ENCODE data around the gene DHCR7.

Gene DHCR7, protein sequence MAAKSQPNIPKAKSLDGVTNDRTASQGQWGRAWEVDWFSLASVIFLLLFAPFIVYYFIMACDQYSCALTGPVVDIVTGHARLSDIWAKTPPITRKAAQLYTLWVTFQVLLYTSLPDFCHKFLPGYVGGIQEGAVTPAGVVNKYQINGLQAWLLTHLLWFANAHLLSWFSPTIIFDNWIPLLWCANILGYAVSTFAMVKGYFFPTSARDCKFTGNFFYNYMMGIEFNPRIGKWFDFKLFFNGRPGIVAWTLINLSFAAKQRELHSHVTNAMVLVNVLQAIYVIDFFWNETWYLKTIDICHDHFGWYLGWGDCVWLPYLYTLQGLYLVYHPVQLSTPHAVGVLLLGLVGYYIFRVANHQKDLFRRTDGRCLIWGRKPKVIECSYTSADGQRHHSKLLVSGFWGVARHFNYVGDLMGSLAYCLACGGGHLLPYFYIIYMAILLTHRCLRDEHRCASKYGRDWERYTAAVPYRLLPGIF

DNA sequence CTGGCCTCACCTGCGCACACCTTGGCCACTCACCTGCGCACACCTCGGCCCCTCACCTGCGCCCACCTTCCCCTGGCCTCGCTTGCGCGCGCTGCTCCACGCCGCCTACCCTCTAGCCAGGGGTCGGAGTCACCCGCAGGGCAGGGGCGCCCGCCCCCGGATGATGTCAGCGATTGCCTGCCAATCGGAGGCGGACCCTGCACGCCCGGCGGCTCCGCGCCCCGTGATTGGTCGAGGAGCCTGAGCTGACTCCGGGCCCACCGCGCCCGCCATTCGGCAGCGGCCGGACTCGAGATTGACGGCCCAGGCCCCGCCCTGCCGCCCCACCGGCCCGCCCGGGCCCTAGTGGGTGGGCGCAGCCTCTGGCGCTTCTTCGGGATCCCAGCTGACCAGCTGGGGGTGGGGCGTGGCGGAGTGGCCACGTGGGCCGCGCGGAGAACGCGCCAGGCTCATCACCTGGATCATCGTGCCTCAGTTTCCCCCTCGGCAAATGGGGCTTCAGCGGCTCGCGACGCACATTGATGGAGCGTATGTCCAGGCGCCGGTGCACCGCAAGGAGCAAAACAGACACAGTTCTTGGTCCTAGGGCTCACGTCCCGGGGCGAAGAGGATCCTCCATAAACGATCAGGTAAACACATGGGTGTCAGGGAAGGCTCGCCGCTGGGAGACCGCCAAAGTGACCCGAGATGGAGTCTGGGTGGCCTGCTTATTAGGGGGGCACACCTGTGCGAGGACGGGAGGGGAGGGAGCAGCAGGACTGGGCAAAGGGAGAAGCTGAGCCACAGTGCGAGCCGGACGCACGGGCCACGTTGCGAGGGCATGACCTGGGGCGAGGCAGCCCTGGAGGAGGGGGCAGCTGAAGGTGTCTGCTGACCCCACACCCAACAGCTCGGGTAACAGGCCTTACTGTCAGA lies at the start of gene DHCR7:
Gene DHCR7 (minus strand): TSS at position 137 of the 915 bp plus-strand sequence. CDS start 3,441 bp downstream, outside the sequence.
- peak; percentile 95 for DNase-seq
- in situ Hi-C loops (cut with MboI; ENCODE audit: low pct_unique_long_range_greater_than_20kb, low sequenced_read_pairs), result no loop called here

DNA sequence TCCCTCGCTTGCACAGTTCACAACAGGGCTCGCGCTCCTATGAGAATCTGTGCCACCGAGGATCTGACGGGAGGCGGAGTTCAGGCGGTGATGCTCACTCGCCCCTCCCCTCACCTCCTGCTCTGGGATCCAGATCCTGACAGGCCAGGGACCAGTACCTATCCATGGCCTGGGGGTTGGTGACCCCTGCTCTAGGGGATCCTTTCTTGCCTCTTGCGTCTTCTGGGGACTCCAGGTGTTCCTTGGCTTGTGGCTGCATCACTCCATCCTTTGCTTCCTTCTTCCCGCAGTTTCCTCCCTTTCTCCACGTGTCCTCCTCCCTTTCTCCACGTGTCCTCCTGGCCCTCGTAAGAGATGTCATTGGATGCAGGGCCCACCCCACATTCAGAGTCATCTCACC lies 48.2 kb upstream of the DHCR7 start:
- no peak for DNase-seq
- in situ Hi-C loops (cut with MboI; ENCODE audit: low pct_unique_long_range_greater_than_20kb, low sequenced_read_pairs), result no loop called here

DNA sequence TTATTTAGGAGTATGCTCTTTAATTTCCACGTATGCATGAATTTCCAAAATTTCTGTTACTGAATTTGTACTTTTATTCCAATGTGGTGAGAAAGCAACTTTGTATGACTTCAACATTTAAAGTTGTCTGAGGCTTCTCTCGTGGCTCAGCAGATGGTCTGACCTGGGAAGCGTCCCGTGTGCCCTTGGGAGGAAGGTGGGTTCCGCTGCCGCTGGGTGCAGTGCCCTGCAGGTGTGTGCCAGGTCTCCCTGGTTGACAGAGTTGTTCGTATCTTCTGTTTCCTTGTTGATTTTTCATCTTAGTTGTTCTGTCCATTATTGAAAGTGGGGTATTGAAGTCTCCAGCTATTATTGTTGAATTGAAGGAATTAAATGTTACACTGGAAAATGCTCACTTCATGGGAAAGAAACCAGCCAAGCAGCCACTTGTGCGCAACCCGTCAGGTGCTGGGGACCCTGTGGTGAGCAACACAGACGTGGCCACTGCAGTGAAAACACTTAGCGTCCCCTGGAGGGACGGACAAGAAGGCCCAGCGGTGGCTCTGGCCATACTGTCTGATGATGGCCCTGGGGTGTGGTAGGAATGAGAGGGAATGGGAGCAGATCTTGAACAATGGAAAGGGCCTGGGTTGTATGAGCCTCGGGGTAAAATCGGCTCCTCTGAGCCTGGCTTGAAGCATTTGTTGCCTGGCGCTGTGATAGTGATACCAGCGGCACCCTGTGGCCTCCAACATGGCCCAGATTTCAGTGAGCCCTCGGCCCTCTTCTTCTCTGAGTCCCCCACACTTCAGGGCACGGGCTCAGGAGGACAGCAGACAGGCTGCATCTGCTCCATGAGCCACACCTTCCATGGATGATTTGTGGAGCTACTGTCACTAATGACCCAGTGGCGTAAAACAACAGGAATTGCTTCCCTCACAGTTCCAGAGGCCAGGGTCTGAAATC lies 47.4 kb upstream of the DHCR7 start:
- DNase-seq, result no peak
- in situ Hi-C loops (cut with MboI; ENCODE audit: low pct_unique_long_range_greater_than_20kb, low sequenced_read_pairs), result no loop called here

DNA sequence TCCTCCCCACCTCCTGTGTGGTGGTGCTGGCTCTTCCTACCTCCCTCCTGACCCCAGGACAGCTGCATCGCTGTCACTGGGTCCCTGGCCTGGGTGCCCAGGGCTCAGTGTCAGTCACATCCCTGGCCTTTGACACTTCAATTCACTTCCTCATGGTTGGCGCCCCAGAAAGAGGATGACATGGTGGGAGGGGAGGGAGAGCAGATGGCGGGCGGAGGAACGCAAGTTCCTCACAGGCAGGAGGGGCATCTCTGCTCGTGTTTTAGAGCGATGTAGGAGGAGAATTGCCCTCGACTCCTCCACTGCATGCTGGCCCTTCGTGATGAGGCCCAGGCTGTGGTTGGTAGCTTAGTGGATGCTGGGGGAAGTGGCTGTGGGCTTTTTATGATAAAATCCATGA lies 43.7 kb upstream of the DHCR7 start:
- in situ Hi-C loops (cut with MboI; ENCODE audit: low pct_unique_long_range_greater_than_20kb, low sequenced_read_pairs), result no loop called here
- DNase-seq, result no peak

DNA sequence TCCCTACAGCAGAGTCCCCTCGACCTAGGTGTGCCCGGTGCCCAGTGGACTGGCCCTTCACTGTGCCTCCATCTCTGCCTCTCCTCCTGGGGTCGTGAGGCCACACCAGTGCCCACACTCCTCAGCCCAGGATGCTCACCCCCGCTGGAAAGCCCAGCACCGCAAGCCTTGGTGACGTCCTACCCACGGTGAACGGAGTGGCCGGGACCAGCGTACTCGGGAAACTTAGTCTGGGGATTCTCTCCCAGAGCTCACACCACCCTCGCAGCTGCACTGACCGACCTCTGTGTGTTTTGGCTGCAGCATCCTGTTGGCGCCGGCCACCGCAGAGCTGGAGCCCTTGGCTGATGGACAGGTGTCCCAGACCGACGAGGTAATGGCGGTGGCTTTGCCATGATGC lies 43.3 kb upstream of the DHCR7 start:
- in situ Hi-C loops (cut with MboI; ENCODE audit: low pct_unique_long_range_greater_than_20kb, low sequenced_read_pairs), result no loop called here
- DNase-seq, result no peak

DNA sequence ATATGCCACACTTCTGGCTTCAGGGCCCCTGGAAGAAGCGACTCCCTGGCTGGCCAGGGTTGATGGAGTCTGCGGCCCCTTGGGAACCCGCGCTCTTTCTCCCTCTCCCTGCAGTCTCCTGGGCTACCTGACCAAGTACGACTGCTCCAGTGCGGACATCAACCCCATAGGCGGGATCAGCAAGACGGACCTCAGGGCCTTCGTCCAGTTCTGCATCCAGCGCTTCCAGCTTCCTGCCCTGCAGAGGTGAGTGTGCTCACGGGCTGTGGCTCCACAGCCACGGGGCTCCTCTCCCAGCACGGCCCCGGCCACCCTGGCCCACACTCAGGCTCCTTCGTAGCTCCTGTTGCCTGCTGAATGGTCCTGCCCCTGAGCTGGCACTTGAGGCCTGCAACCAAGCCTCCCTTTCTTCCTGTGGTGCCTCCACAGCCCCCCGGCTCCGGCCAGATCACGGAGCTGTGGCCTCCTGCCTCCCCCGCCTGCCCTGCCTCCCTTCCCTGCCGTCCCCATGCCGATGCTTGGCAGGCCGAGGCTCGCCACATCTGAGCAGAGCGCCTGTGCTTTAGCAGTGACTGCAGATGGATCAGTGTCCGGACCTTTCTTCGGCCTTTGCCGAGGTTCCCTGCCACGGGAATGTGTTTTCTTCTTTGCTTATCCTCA lies 42.7 kb upstream of the DHCR7 start:
- in situ Hi-C loops (cut with MboI; ENCODE audit: low pct_unique_long_range_greater_than_20kb, low sequenced_read_pairs), result no loop called here
- no peak for DNase-seq

DNA sequence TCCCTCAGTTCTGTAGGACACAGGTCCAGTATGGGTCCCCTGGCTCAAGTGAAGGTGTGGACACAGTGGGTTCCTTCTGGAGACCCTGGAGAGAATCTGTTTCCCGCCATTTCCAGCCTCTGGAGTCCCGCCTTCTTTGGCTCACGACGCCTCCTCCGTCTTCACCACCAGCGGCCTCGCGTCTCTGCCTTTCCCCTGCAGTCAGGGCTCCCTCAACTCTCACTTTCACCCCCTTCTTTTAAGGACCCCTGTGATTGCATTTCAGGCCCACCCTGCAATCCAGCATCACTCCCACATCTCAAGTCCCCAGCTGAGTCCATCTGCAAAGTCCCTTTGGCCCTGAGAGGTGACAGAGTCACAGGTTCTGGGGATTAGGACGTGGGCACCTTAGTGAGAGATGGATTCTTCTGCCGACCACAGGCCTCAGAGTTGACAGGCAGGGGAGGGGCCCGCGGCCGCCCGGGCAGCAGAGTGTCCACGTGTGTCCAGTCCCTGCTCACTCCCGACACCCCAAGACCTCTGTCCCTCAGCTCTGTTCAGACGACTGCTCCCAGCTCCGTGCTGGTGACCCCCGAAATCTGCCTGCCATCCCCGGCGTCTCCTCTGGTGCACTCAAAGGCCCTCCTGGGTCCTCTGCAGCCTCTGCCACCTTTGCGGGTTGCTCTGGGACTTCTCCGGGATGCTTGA lies 42.0 kb upstream of the DHCR7 start:
- in situ Hi-C loops (cut with MboI; ENCODE audit: low pct_unique_long_range_greater_than_20kb, low sequenced_read_pairs), result no loop called here
- DNase-seq, result no peak

DNA sequence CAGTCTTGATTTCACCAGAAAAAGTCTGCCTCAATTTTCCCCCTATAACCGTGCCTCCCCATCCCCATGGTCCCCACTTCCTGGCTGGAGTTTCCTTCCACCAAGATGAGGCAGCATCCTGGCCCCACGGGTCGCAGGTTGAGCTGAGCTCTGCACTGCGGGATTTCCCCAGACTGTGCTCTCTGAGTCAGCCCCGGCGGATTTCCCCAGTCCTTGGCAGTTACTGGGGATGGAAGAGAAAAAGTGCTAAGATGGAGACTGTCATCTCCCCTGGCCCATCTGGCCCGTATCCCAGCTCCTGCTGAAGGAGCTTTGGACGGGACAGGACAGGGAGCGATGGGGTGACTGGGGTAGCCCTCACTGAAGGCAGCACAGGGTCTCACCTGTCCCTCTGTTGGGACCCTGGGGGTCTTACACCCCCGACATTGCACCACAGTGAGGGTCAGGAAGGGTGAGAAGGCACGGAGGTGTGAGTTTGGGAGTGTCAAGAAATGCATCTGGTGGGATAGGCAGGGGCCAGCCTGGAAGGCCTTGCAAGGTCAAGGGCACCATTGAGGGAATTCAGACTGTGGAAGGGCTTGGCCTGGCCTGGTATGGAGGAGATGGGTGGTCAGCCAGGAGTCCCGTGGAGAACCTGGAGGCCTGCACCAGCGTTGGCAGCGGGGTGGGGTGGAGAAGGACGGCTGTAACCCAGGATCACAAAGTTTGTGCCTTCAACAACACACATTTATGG lies 41.3 kb upstream of the DHCR7 start:
- in situ Hi-C loops (cut with MboI; ENCODE audit: low pct_unique_long_range_greater_than_20kb, low sequenced_read_pairs), result no loop called here
- no peak for DNase-seq

DNA sequence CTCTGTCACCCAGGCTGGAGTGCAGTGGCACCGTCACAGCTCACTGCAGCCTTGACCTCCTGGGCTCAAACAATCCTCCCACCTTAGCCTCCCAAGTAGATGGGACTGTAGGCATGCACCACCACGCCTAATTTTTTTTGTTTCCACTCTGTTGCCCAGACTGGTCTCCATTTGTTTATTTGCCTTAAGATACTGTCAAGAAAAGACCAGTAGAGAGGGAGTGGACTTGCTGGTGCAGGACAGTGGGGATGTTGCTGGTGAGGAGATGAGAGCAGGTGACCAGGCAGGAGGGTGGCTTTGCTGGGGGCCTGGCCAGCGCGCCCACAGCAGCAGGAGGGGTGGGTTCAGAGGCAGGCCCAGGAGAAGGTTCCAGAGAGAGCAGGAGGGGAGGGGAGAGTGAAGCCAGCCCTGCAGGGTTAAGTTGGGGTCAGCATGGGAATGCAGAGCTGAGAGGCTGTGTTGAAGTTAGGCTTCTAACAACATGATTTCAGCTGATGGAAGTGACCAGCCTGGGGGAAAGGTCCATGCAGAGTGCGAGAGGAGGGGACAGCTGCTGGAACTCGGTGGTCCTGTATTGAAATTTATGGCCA lies 40.6 kb upstream of the DHCR7 start:
- no peak for DNase-seq
- in situ Hi-C loops (cut with MboI; ENCODE audit: low pct_unique_long_range_greater_than_20kb, low sequenced_read_pairs), result no loop called here

DNA sequence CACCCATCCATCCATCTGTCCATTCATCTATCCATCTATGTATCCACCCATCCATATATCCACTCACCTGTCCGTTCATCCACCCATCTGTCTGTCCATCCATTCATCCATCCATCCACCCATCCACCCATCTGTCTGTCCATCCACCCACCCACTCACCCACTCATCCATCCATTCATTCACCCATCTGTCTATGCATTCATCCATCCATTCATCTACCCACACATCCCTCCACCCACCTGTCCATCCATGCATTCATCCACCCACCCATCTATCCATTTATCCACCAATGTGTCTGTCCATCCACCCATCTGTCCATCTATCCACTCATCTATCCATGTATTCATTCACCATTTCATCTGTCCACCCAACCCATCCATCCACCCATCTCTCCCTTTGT lies 38.1 kb upstream of the DHCR7 start:
- no peak for DNase-seq
- in situ Hi-C loops (cut with MboI; ENCODE audit: low pct_unique_long_range_greater_than_20kb, low sequenced_read_pairs), result no loop called here

DNA sequence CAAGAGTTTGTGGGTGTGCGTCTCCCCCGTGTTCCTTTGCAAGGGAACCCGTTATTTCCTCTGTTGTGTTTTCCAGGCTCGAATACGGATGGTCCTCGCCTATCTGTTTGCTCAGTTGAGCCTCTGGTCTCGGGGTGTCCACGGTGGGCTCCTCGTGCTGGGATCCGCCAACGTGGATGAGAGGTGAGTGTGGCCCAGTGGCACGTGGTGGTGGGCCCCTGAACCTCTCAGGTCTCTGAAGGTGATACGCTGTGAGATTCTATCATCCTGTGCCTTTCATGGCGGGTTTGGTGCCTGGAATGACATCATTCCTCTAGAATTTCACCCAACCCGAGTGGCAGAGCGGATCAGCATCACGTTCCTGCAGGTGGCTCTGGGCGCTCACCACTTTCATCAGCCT lies 37.3 kb upstream of the DHCR7 start:
- DNase-seq, result no peak
- in situ Hi-C loops (cut with MboI; ENCODE audit: low pct_unique_long_range_greater_than_20kb, low sequenced_read_pairs), result no loop called here

DNA sequence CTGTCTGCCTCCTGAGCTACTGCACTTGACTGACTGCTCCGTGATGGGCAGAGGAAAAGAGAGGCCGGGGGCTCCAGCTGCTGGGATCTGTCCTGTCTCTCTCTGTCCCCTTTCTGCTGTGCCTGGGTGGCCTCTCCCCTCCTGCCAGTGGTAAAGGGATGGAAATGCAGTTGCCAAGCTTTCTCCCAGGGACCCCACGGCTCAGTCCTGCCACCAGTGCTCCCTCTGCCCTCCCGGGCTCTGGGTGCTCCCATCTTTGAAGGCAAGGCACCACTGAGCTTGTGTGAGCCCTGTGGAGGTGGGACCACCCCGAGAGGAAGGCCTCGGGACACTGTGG lies 36.8 kb upstream of the DHCR7 start:
- in situ Hi-C loops (cut with MboI; ENCODE audit: low pct_unique_long_range_greater_than_20kb, low sequenced_read_pairs), result no loop called here
- DNase-seq, result no peak

DNA sequence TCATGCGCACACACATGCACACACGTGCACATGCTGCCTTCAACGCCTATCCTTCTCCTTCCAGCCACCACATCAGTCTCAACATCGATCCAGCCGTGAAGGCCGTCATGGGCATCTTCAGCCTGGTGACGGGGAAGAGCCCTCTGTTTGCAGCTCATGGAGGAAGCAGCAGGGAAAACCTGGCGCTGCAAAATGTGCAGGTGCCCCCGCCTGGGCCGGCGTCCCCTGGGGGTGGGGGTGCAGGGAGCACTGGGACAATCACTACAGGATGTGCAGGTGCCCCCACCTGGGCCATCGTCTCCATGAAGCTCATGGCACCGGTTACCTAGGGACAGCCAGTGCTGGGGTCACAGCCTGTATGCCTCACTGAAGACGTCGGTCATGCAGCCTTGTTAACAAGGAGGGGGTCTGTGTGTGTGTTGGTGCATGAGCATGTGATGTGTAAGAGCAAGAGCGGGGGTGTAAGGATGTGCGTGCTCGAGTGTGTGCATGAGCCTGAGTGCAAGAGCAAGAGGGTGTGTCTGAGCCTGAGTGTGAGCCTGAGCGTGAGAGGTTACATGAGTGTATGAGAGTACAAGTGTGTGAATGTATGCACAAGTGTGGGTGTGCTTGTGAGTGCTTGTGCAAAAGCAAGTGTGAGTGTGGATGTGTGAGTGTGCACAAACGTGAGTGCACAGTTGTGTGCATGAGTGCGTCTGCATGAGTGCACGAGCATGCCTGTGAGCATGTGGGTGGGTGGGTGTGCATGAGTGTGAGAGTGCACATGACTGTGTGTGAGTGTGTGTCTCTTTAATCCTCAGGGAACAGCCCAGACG lies 36.3 kb upstream of the DHCR7 start:
- in situ Hi-C loops (cut with MboI; ENCODE audit: low pct_unique_long_range_greater_than_20kb, low sequenced_read_pairs), result no loop called here
- DNase-seq, result no peak

DNA sequence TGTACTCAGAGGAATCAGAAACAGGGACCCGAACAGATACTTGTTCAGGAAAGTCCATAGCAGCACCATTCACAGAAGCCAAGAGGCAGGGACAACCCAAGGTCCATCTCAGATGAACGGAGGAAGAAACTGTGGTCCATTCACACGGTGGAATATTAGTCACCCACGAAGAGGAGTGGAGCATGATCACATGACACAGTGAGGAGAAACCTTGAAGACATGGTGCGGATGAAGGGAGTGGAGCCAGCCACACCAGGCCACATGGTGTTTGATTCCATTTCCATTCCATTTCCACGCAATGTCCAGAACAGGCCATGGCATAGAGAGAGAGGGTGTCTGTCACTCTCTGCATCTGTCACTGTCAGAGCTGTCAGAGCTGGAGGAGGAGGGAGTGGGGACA lies 35.5 kb upstream of the DHCR7 start:
- in situ Hi-C loops (cut with MboI; ENCODE audit: low pct_unique_long_range_greater_than_20kb, low sequenced_read_pairs), result no loop called here
- DNase-seq, result no peak

DNA sequence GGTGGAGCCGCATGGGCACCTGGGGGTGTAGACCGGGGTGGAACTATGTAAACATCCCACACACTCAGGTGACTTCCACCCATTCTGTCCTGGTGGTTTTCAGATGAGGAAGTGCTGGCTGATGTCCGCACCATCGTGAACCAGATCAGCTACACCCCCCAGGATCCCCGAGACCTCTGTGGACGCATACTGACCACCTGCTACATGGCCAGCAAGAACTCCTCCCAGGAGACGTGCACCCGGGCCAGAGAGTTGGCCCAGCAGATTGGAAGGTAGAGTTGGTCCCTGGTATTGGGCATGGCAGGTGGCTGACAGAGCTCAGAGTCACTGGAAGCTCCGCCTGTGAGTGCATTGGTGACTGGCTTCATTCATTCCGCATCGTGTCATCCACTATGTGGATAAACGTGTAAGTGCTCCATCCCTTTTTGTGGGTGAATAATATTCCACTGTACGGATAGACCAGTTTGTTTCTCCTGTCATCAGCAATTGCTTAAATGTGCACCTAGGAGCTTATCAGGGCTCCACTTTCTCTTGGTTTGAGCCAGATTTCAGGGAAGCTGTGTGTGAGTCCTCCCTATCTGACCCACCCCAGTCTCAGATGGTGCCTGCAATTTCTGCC lies 34.7 kb upstream of the DHCR7 start:
- no peak for DNase-seq
- in situ Hi-C loops (cut with MboI; ENCODE audit: low pct_unique_long_range_greater_than_20kb, low sequenced_read_pairs), result no loop called here

DNA sequence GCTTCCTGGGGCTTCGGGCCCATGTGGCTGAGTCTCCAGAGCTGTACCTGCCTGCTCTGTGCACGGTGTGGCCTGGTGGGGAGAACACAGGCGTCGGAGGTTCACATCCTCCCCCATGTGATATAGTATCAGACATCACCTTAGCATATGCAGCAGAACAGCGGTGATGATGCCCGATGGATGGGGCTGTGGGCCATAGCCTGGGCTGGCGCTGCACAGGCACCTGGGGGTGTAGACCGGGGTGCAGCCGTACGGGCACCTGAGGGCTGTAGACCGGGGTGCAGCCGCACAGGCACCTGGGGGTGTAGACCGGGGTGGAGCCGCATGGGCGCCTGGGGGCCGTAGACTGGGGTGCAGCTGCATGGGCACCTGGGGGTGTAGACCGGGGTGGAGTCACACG lies 34.0 kb upstream of the DHCR7 start:
- DNase-seq, result no peak
- in situ Hi-C loops (cut with MboI; ENCODE audit: low pct_unique_long_range_greater_than_20kb, low sequenced_read_pairs), result no loop called here

Data from KBM-7 (cell line).